Mesendoderm (in vitro differentiated cells): ENCODE measurements around the gene BBS9.

Experiments
- DNase-seq: peaks from one replicate; pipeline ENCODE4 v3.0.0; 2013
- H2AK5ac ChIP-seq: 2 replicates; pipeline ENCODE4 v1.6.1; 2013; ENCODE audit warnings: low read length, inconsistent platforms
- H2BK120ac ChIP-seq: 2 replicates; pipeline ENCODE4 v1.6.1; 2013; ENCODE audit warnings: low read depth, mild to moderate bottlenecking, low read length, moderate library complexity, mixed read lengths
- H2BK15ac ChIP-seq: replicated peaks from 2 replicates; pipeline ENCODE4 v1.6.1; 2013; ENCODE audit warnings: low read depth, mild to moderate bottlenecking, moderate library complexity
- H2BK5ac ChIP-seq: 2 replicates; pipeline ENCODE4 v1.6.1; 2013; ENCODE audit warnings: low read length, inconsistent platforms
- H3K18ac ChIP-seq: 2 replicates; pipeline ENCODE4 v1.6.1; 2013; ENCODE audit warnings: mild to moderate bottlenecking, low read length, mixed read lengths
- H3K23ac ChIP-seq: one replicate; pipeline ENCODE4 v1.6.1; 2013; ENCODE audit warnings: low read length
- H3K27ac ChIP-seq: 2 replicates; pipeline ENCODE4 v1.5.1; 2013; ENCODE audit warnings: low read depth, mild to moderate bottlenecking, inconsistent platforms, low read length, moderate library complexity
- H3K27me3 ChIP-seq: 2 replicates; pipeline ENCODE4 v1.6.1; 2013; ENCODE audit warnings: low read length, control low read depth, mild to moderate bottlenecking, inconsistent platforms; ENCODE audit not compliant: insufficient read depth, poor library complexity
- H3K36me3 ChIP-seq: 2 replicates; pipeline ENCODE4 v1.6.1; 2013; ENCODE audit warnings: low read length, inconsistent platforms; ENCODE audit not compliant: control insufficient read depth, insufficient read depth
- H3K4ac ChIP-seq: one replicate; pipeline ENCODE4 v1.6.1; 2013; ENCODE audit warnings: low read depth, mild to moderate bottlenecking, low read length, moderate library complexity
- H3K4me1 ChIP-seq: 2 replicates; pipeline ENCODE4 v1.6.1; 2013; ENCODE audit warnings: low read depth, low read length, inconsistent platforms; ENCODE audit not compliant: control insufficient read depth
- H3K4me2 ChIP-seq: 2 replicates; pipeline ENCODE4 v1.6.1; 2013; ENCODE audit warnings: low read length
- H3K4me3 ChIP-seq: 2 replicates; pipeline ENCODE4 v1.5.1; 2013; ENCODE audit warnings: mild to moderate bottlenecking, low read length
- H3K56ac ChIP-seq: one replicate; pipeline ENCODE4 v1.6.1; 2013; ENCODE audit warnings: low read length
- H3K79me1 ChIP-seq: 2 replicates; pipeline ENCODE4 v1.6.1; 2013; ENCODE audit warnings: low read length, inconsistent platforms
- H3K79me2 ChIP-seq: 2 replicates; pipeline ENCODE4 v1.6.1; 2013; ENCODE audit warnings: mild to moderate bottlenecking, low read length; ENCODE audit not compliant: control insufficient read depth, insufficient read depth
- H3K9ac ChIP-seq: 2 replicates; pipeline ENCODE4 v1.6.1; 2013; ENCODE audit warnings: low read length, inconsistent platforms
- H4K5ac ChIP-seq: one replicate; pipeline ENCODE4 v1.6.1; 2013; ENCODE audit warnings: low read length
- H4K8ac ChIP-seq: one replicate; pipeline ENCODE4 v1.6.1; 2013; ENCODE audit warnings: low read depth, mild to moderate bottlenecking, control low read depth, low read length, moderate library complexity
- WGBS: extraction: QIAGEN DNeasy Blood & Tissue Kit; methylation state at CpG from one replicate; pipeline ENCODE4 v1.1.7; 2013; ENCODE audit warnings: low lambda C conversion rate, missing lambda C conversion rate; ENCODE audit not compliant: insufficient coverage; ENCODE audit errors: extremely low coverage; 5-methylcytosine and 5-hydroxymethylcytosine counted together

BBS9 gene

GRCh38 chr7:33100770-33101169, 28.6 kb upstream of the BBS9 start:
- Histone ChIP-seq H3K36me3 (peaks cover 12% of the 10 kb centered on the region), H3K4ac (no peak overlapping the region), H3K4me3 (no peak overlapping the region)

DNA sequence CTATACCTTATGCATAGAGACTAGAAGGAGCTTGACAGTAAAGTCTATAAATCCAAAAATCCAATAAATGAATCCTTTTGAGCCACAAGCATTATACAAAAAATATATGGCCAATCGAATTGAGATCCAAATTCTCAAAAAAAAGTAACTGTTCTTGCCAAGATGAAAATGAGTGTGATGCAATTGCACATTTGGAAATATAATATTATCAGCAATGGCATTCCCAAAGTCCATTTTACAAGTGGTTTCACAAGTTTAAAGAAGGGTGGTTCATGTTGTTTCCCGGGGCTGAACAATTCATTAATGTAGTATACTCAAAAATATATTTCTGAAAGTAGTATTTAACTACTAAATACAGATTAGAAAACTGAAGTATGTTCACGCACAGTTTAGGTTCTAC, 27.5 kb upstream of the BBS9 start:
- Histone ChIP-seq H3K9ac (no peak overlapping the region), H3K4me1 (no peaks in the 10 kb centered on the region), H3K4me3 (no peak overlapping the region), H3K27me3 (no peaks in the 10 kb centered on the region), H2BK5ac (no peak overlapping the region), H3K4me2 (no peak overlapping the region), H3K79me2 (peaks cover 3% of the 10 kb centered on the region), H4K5ac (no peak overlapping the region), H3K36me3 (peaks cover 10% of the 10 kb centered on the region), H4K8ac (no peak overlapping the region), H2BK15ac (no peak overlapping the region), H2BK120ac (no peak overlapping the region), H3K56ac (no peak overlapping the region), H3K18ac (no peak overlapping the region), H3K23ac (no peak overlapping the region), H3K27ac (no peak overlapping the region), H3K79me1 (peaks cover 7% of the 10 kb centered on the region), H2AK5ac (no peak overlapping the region), H3K4ac (no peak overlapping the region)
- WGBS: no CpG with 5 or more reads among the region's 3 CpGs
- no peak for DNase-seq

More at GRCh38 chr7:33100770-33101169, 28.6 kb upstream of the BBS9 start:
- DNase-seq: no peak
- Histone ChIP-seq H2BK5ac (no peak overlapping the region), H3K4me2 (no peak overlapping the region), H3K23ac (no peak overlapping the region), H3K27ac (no peak overlapping the region), H3K56ac (no peak overlapping the region), H4K8ac (no peak overlapping the region), H3K27me3 (no peaks in the 10 kb centered on the region), H3K9ac (no peak overlapping the region), H4K5ac (no peak overlapping the region), H2BK120ac (no peak overlapping the region), H3K79me2 (peaks cover 3% of the 10 kb centered on the region), H2AK5ac (no peak overlapping the region), H3K4me1 (no peaks in the 10 kb centered on the region), H3K79me1 (peaks cover 6% of the 10 kb centered on the region), H2BK15ac (no peak overlapping the region), H3K18ac (no peak overlapping the region)
- no CpG with 5 or more reads among the region's 3 CpGs for WGBS

DNA sequence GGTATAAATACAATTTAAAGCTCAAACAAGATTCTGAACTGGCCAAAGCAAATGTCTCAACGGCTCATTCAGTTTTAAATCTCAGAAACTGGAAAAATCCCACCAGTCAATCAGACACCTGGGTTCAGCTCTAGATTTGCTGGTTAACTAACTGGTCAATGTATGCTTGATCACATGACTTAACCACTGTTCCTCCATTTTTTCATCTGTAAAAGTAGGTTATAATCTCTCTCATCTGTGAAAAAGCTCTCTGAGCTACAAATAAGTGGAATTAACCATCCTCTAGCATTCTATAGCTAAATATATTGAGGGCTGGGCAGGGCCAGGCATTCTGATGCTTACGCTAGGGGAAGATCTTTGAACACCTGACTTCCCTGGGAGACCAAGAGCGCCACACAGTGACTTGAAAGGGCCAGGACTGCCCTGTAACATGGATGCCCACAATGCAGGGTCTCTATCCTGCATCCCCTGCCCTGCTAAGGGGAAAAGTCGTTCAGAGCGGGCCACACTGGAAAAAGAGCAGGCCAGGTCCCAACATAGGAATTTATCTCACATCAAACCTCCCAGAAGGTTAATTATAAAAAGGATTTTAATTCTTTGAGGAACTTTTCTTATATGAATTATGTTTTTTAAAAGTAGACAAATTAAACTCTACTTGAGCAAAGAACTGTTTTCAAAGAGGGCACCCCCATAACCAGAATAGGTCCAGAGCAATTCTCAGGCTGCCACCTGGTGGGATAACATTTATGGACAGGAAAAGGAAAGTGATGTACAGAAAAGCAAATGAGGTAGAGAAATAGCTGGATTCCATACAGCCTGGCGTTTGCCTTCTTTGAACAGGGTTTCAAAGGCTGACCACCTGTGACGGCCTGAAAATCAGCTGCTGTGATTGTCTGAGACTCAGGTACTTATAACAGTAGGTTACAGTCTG, 22.0 kb upstream of the BBS9 start:
- Histone ChIP-seq H3K56ac (no peak overlapping the region), H2AK5ac (no peak overlapping the region), H3K18ac (no peak overlapping the region), H3K4me2 (no peak overlapping the region), H3K79me2 (peaks cover 3% of the 10 kb centered on the region), H3K4me3 (no peak overlapping the region), H3K36me3 (no peaks in the 10 kb centered on the region), H2BK120ac (no peak overlapping the region), H2BK15ac (no peak overlapping the region), H3K4ac (no peak overlapping the region), H3K27ac (no peak overlapping the region), H3K79me1 (peaks cover 7% of the 10 kb centered on the region), H3K4me1 (no peaks in the 10 kb centered on the region), H3K9ac (no peak overlapping the region), H3K27me3 (no peaks in the 10 kb centered on the region), H2BK5ac (no peak overlapping the region), H4K8ac (no peak overlapping the region), H4K5ac (no peak overlapping the region), H3K23ac (no peak overlapping the region)
- DNase-seq: peak; percentile 84
- whole genome bisulfite sequencing: no CpG with 5 or more reads among the region's 7 CpGs

DNA sequence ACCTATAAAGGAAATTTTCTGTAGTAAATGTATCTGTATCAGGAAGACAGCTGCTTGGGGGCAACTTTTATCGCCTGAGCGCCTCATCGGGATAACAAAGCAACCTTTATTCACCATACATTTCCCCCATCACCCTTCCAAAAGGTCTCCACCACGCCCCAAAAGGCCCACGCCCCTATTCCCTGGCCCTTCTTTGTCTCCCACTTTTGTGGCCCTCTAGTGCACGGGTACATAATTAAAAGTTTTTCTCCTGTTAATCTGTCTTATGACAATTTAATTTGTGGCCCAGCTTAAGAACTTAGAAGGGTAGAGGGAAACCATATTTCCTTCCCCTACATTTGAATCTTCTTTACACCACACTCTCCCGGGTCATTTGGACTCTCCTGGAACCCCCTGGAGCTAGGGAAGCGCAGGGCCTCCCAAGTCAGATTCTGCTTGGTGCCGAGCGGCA, 20.8 kb upstream of the BBS9 start:
- Histone ChIP-seq H3K4me1 (no peaks in the 10 kb centered on the region), H3K79me2 (peaks cover 3% of the 10 kb centered on the region), H2BK15ac (no peak overlapping the region), H3K4me3 (peak overlapping the region; percentile 82), H2BK5ac (no peak overlapping the region), H3K23ac (no peak overlapping the region), H3K4ac (peak overlapping the region; percentile 58), H3K27me3 (no peaks in the 10 kb centered on the region), H3K36me3 (no peaks in the 10 kb centered on the region), H2AK5ac (no peak overlapping the region), H3K79me1 (peaks cover 5% of the 10 kb centered on the region), H2BK120ac (no peak overlapping the region), H3K18ac (peak overlapping the region; percentile 86), H3K4me2 (peak overlapping the region; percentile 54), H4K5ac (no peak overlapping the region), H3K9ac (peak overlapping the region; percentile 93), H3K27ac (peak overlapping the region; percentile 47), H4K8ac (no peak overlapping the region), H3K56ac (peak overlapping the region; percentile 97)
- WGBS: no CpG with 5 or more reads among the region's 10 CpGs
- no peak for DNase-seq

- Histone ChIP-seq H3K18ac (peak within 1 kb of the TSS; percentile 86), H4K8ac (no peak within 1 kb of the TSS), H3K27ac (peak within 1 kb of the TSS; percentile 47), H3K36me3 (no peaks in the 10 kb centered on the region), H3K79me2 (peaks cover 3% of the 10 kb centered on the region), H3K27me3 (no peaks in the 10 kb centered on the region), H2BK15ac (no peak within 1 kb of the TSS), H3K9ac (peak within 1 kb of the TSS; percentile 93), H2BK5ac (no peak within 1 kb of the TSS), H4K5ac (no peak within 1 kb of the TSS), H3K23ac (peak within 1 kb of the TSS; percentile 70), H3K4ac (peak within 1 kb of the TSS; percentile 58), H2BK120ac (no peak within 1 kb of the TSS), H3K56ac (peak within 1 kb of the TSS; percentile 97), H3K4me2 (peak within 1 kb of the TSS; percentile 54), H3K4me3 (peak within 1 kb of the TSS; percentile 82), H2AK5ac (no peak within 1 kb of the TSS), H3K4me1 (no peaks in the 10 kb centered on the region), H3K79me1 (peaks cover 5% of the 10 kb centered on the region)
- DNase-seq: peak; percentile 91
- no CpG with 5 or more reads among the region's 100 CpGs for WGBS
Observed at GRCh38 chr7:33109005-33109757, 20.2 kb upstream of the BBS9 start, which contains the start of gene RP9. Gene RP9 (minus strand): TSS chr7:33109404. CDS start chr7:33109372, 32 bp downstream.
